Vagina (tissue), 2 donors: Measurements from ENCODE around the gene UCN2. TPM values are rescaled to one million over a fixed set of nuclear protein-coding genes. Genes with fewer than 3 reads are reported as not detected.

ENCODE experiments used
- DNase-seq, 2 donors: peaks; one replicate each; pipeline ENCODE4 v3.0.0-alpha.2; 2017; ENCODE audit errors: extremely low spot score in 2 of 2
- H3K27ac ChIP-seq: fragments of 200-600 bp; sonication (generic); one replicate; pipeline ENCODE4 v1.5.1; 2019
- H3K27me3 ChIP-seq: fragments of 200-600 bp; sonication (generic); one replicate; pipeline ENCODE4 v1.5.1; 2019
- H3K36me3 ChIP-seq, 2 donors: fragments of 200-600 bp; sonication (generic); one replicate each; pipeline ENCODE4 v1.5.1; 2017 to 2019
- H3K4me1 ChIP-seq: fragments of 200-600 bp; sonication (generic); one replicate; pipeline ENCODE4 v1.5.1; 2019
- H3K4me3 ChIP-seq, 2 donors: fragments of 200-600 bp; sonication (generic); 1 replicate in 1 of 2; 2 replicates in 1 of 2; pipeline ENCODE4 v1.5.1; 2016 to 2019
- H3K9me3 ChIP-seq: fragments of 200-600 bp; sonication (generic); one replicate; pipeline ENCODE4 v1.5.1; 2019
- POLR2A ChIP-seq, 2 donors: fragments of 450-650 bp; IDR thresholded peaks; one replicate each; pipeline ENCODE4 v1.6.1; 2017; ENCODE audit warnings: antibody characterized with exemption in 2 of 2, mild to moderate bottlenecking in 2 of 2, moderate library complexity in 2 of 2
- POLR2AphosphoS5 ChIP-seq, 2 donors: sonication (generic); formaldehyde crosslinking; IDR thresholded peaks; one replicate each; pipeline ENCODE4 v1.9.0; 2017; ENCODE audit warnings: antibody characterized with exemption in 2 of 2, mild to moderate bottlenecking in 2 of 2, low read depth in 1 of 2; ENCODE audit not compliant: insufficient read depth in 1 of 2
- intact Hi-C: fragments of 100-400 bp; cut with DNase I; formaldehyde crosslinking; loops from one replicate; pipeline ENCODE4 v1.15.1; 2023
- total RNA-seq: library from RNA; depleted of rRNA; stranded (reverse); fragments of >200 nt; gene quantifications from one replicate; pipeline ENCODE4 v1.2.3, GENCODE V29; 2016
- TF ChIP-seq, protein P1 (sequence below), 3 experiments: fragments of 450-650 bp in 2 of 3; fragments of 200-600 bp in 1 of 3; sonication (generic) in 1 of 3; IDR thresholded peaks; one replicate each; pipeline ENCODE4 v1.5.1; 2017 to 2019; ENCODE audit warnings: antibody characterized with exemption in 3 of 3, mild to moderate bottlenecking in 2 of 3, moderate library complexity in 2 of 3

The UCN2 gene
- total RNA-seq, 1 donor from 2014 or later = 5.2 TPM

GRCh38 chr3:48538451-48538850, 25.1 kb downstream of the UCN2 start:
- Histone ChIP-seq H3K9me3 (no peaks in the 10 kb centered on the region), H3K4me3 (no peak overlapping the region), H3K27ac (no peak overlapping the region), H3K4me1 (no peaks in the 10 kb centered on the region), H3K36me3 (peaks cover 0 to 8% of the 10 kb centered on the region in 2 donors), H3K27me3 (no peaks in the 10 kb centered on the region)
- TF ChIP-seq POLR2A (IDR thresholded peaks at IDR 0.05) = no peak
- TF ChIP-seq, protein P1, sequence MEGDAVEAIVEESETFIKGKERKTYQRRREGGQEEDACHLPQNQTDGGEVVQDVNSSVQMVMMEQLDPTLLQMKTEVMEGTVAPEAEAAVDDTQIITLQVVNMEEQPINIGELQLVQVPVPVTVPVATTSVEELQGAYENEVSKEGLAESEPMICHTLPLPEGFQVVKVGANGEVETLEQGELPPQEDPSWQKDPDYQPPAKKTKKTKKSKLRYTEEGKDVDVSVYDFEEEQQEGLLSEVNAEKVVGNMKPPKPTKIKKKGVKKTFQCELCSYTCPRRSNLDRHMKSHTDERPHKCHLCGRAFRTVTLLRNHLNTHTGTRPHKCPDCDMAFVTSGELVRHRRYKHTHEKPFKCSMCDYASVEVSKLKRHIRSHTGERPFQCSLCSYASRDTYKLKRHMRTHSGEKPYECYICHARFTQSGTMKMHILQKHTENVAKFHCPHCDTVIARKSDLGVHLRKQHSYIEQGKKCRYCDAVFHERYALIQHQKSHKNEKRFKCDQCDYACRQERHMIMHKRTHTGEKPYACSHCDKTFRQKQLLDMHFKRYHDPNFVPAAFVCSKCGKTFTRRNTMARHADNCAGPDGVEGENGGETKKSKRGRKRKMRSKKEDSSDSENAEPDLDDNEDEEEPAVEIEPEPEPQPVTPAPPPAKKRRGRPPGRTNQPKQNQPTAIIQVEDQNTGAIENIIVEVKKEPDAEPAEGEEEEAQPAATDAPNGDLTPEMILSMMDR (IDR thresholded peaks at IDR 0.05) = no peak
- TF ChIP-seq POLR2AphosphoS5 (IDR thresholded peaks at IDR 0.05; ENCODE audit: insufficient read depth in 1 of 2, low read depth in 1 of 2) = no peak
- intact Hi-C loops = no loop called here
- DNase-seq = no peak

DNA sequence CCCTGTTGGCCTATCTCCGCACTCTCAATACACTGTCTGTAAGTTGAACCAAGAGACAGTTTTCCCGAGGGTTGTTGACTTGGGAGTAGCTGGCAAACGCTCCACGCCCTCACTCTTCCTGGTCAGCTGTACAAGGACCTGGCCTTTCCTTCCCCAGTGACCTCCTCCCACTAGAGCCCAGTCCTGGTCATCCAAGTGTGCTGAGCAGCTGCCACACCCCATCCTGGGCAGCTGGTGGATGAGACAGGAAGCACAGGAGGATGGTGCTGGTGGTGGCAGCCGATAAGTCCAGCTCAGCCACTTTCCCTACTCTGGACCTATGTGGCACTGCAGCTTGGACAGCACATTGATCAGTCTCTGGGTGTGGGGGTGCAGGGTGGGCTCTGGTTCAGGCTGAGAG, 26.8 kb downstream of the UCN2 start:
- Histone ChIP-seq H3K27me3 (no peaks in the 10 kb centered on the region), H3K27ac (no peak overlapping the region), H3K4me1 (no peaks in the 10 kb centered on the region), H3K36me3 (peaks cover 0 to 8% of the 10 kb centered on the region in 2 donors), H3K9me3 (no peaks in the 10 kb centered on the region), H3K4me3 (no peak overlapping the region)
- intact Hi-C loops = no loop called here
- no peak for DNase-seq
- TF ChIP-seq POLR2A (IDR thresholded peaks at IDR 0.05) (no peak), POLR2AphosphoS5 (IDR thresholded peaks at IDR 0.05; ENCODE audit: insufficient read depth in 1 of 2, low read depth in 1 of 2) (no peak)
- TF ChIP-seq, protein P1 (IDR thresholded peaks at IDR 0.05) = no peak

DNA sequence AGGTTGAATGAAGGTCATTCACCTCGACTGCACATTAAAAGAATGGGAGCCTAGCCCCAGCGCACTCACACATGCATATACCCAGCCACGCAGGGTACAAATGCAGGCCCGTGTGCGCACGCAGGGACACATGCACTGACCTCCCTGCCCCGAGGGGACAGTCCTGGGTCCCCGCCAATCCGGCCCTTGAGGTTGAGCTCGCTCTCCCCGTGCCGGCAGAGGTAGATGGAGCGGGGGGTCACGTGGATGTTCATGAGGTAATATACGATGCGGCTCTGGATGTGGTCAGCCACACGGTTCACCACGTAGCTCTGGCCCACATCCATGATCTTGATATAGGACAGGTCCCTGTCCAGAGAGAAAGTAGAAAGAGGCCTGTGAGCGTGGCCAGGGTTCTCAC, 27.5 kb downstream of the UCN2 start:
- no peak for TF ChIP-seq POLR2A (IDR thresholded peaks at IDR 0.05)
- TF ChIP-seq, protein P1 (IDR thresholded peaks at IDR 0.05) = no peak
- H3K4me3 ChIP-seq = no peak overlapping the region
- no peaks in the 10 kb centered on the region for H3K27me3 ChIP-seq
- intact Hi-C loops = no loop called here
- H3K36me3 ChIP-seq = peaks cover 0 to 8% of the 10 kb centered on the region in 2 donors
- no peaks in the 10 kb centered on the region for H3K9me3 ChIP-seq
- DNase-seq = no peak
- H3K27ac ChIP-seq = no peak overlapping the region
- no peaks in the 10 kb centered on the region for H3K4me1 ChIP-seq

DNA sequence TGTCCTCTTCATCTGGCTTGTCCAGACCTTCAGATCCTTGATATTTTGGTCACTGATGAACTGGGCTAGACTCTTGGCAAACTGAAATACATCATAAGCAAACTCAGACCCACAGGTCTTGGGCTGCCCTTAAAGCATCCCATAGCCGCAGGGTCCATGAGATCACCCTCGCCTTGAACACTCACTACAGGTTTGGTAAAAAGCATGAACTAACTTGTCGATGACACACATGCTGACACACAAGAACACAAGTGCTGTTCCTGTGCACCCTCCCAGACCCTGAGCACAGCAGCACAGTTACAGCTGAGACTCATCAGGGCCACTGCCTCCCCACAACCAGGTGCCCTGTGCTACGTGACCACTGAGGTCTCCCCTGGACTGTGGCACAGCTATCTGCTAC, 28.0 kb downstream of the UCN2 start:
- no peak for DNase-seq
- peaks cover 0 to 8% of the 10 kb centered on the region in 2 donors for H3K36me3 ChIP-seq
- no peaks in the 10 kb centered on the region for H3K4me1 ChIP-seq
- intact Hi-C loops = no loop called here
- no peaks in the 10 kb centered on the region for H3K9me3 ChIP-seq
- TF ChIP-seq, protein P1 (IDR thresholded peaks at IDR 0.05) = no peak
- TF ChIP-seq POLR2AphosphoS5 (IDR thresholded peaks at IDR 0.05; ENCODE audit: insufficient read depth in 1 of 2, low read depth in 1 of 2) (no peak), POLR2A (IDR thresholded peaks at IDR 0.05) (no peak)
- H3K27me3 ChIP-seq = no peaks in the 10 kb centered on the region
- no peak overlapping the region for H3K27ac ChIP-seq
- H3K4me3 ChIP-seq = no peak overlapping the region

GRCh38 chr3:48532977-48533337, 30.6 kb downstream of the UCN2 start:
- Histone ChIP-seq H3K9me3 (no peaks in the 10 kb centered on the region), H3K27ac (no peak overlapping the region), H3K27me3 (no peaks in the 10 kb centered on the region), H3K36me3 (no peaks in the 10 kb centered on the region), H3K4me3 (no peak overlapping the region), H3K4me1 (no peaks in the 10 kb centered on the region)
- intact Hi-C loops = no loop called here
- TF ChIP-seq, protein P1 (IDR thresholded peaks at IDR 0.05) = no peak
- no peak for DNase-seq
